ENCODE results near the gene GOLM1.

GOLM1 gene

GRCh38 chr9:85981369-85981768 is 118.0 kb downstream of the GOLM1 start:
- Mint-ChIP-seq H3K27ac (ENCODE audit: low read depth) (no peak overlapping the region), H3K27me3 (no peaks in the 10 kb centered on the region)

GRCh38 chr9:85978496-85978895 is 120.9 kb downstream of the GOLM1 start:
- Mint-ChIP-seq H3K4me3 (no peak overlapping the region), H3K27me3 (no peaks in the 10 kb centered on the region), H3K27ac (ENCODE audit: low read depth) (no peak overlapping the region), H3K36me3 (ENCODE audit: insufficient read depth) (peaks cover 59% of the 10 kb centered on the region), H3K9me3 (no peaks in the 10 kb centered on the region), H3K4me1 (no peaks in the 10 kb centered on the region)
- DNase-seq (ENCODE audit: low spot score in 2 of 2) (no peak), ATAC-seq (replicated peaks; ENCODE audit: extremely low read depth, poor library complexity, severe bottlenecking) (no peak)

More at GRCh38 chr9:85981369-85981768, 118.0 kb downstream of the GOLM1 start:
- DNase-seq (ENCODE audit: low spot score in 2 of 2) (no peak), ATAC-seq (replicated peaks; ENCODE audit: extremely low read depth, poor library complexity, severe bottlenecking) (no peak)
- Mint-ChIP-seq H3K36me3 (ENCODE audit: insufficient read depth) (peaks cover 48% of the 10 kb centered on the region), H3K9me3 (no peaks in the 10 kb centered on the region), H3K4me1 (peaks cover 8% of the 10 kb centered on the region), H3K4me3 (no peak overlapping the region)
